ENCODE measurements around the gene KIAA1671. TPM values are rescaled to one million over a fixed set of nuclear protein-coding genes. Genes with fewer than 3 reads are reported as not detected.

The KIAA1671 gene
- total RNA-seq, 1 experiment from 2014 or later = 63.1 TPM

GRCh38 chr22:25049770-25050169 is 97.3 kb downstream of the KIAA1671 start:
- Mint-ChIP-seq H3K4me1 (ENCODE audit: low read depth, unreplicated experiment) (peaks cover 8% of the 10 kb centered on the region), H3K9me3 (ENCODE audit: low read depth, unreplicated experiment) (no peaks in the 10 kb centered on the region), H3K27me3 (ENCODE audit: unreplicated experiment) (no peaks in the 10 kb centered on the region), H3K4me3 (ENCODE audit: low read depth, unreplicated experiment) (no peak overlapping the region), H3K27ac (ENCODE audit: unreplicated experiment) (no peak overlapping the region), H3K36me3 (ENCODE audit: insufficient read depth, unreplicated experiment) (peaks cover 14% of the 10 kb centered on the region)
- no TSS peak for BruUV-seq (replicated peaks)
- CTCF ChIA-PET = interaction anchor here (0.9 kb wide), 1 partner anchor 58 kb away, joined by 3 read pairs; no protein-coding TSS in a partner anchor
- intact Hi-C loops (cut with micrococcal nuclease; ENCODE audit: unreplicated experiment) = loop anchor here (2.0 to 10.0 kb wide), 2 partner anchors 55 to 281 kb away; no protein-coding TSS in a partner anchor
- DNase-seq = no peak
- TF ChIP-seq CTCF (IDR thresholded peaks at IDR 0.05; ENCODE audit: unreplicated experiment) = no peak

GRCh38 chr22:25050566-25050965 is 98.0 kb downstream of the KIAA1671 start:
- no peaks in the 10 kb centered on the region for H3K9me3 Mint-ChIP-seq (ENCODE audit: low read depth, unreplicated experiment)
- intact Hi-C loops (cut with micrococcal nuclease; ENCODE audit: unreplicated experiment) = loop anchor here (10.0 kb wide), 1 partner anchor 56 kb away; no protein-coding TSS in a partner anchor
- TF ChIP-seq CTCF (IDR thresholded peaks at IDR 0.05; ENCODE audit: unreplicated experiment) = no peak
- H3K27ac Mint-ChIP-seq (ENCODE audit: unreplicated experiment) = no peak overlapping the region
- no TSS peak for BruUV-seq (replicated peaks)
- no peak for DNase-seq
- H3K4me3 Mint-ChIP-seq (ENCODE audit: low read depth, unreplicated experiment) = no peak overlapping the region
- H3K27me3 Mint-ChIP-seq (ENCODE audit: unreplicated experiment) = no peaks in the 10 kb centered on the region
- CTCF ChIA-PET = no interaction called here
- H3K4me1 Mint-ChIP-seq (ENCODE audit: low read depth, unreplicated experiment) = peaks cover 8% of the 10 kb centered on the region
- peaks cover 14% of the 10 kb centered on the region for H3K36me3 Mint-ChIP-seq (ENCODE audit: insufficient read depth, unreplicated experiment)

- Mint-ChIP-seq H3K36me3 (ENCODE audit: insufficient read depth, unreplicated experiment) (peaks cover 14% of the 10 kb centered on the region), H3K9me3 (ENCODE audit: low read depth, unreplicated experiment) (no peaks in the 10 kb centered on the region), H3K4me1 (ENCODE audit: low read depth, unreplicated experiment) (peaks cover 8% of the 10 kb centered on the region), H3K27ac (ENCODE audit: unreplicated experiment) (no peak overlapping the region), H3K4me3 (ENCODE audit: low read depth, unreplicated experiment) (no peak overlapping the region), H3K27me3 (ENCODE audit: unreplicated experiment) (no peaks in the 10 kb centered on the region)
- no TSS peak for BruUV-seq (replicated peaks)
- peak; percentile 40 for TF ChIP-seq CTCF (IDR thresholded peaks at IDR 0.05; ENCODE audit: unreplicated experiment)
- CTCF ChIA-PET = no interaction called here
- intact Hi-C loops (cut with micrococcal nuclease; ENCODE audit: unreplicated experiment) = loop anchor here (10.0 kb wide), 1 partner anchor 56 kb away; no protein-coding TSS in a partner anchor
- DNase-seq = no peak
Measured at GRCh38 chr22:25051073-25051472, 98.6 kb downstream of the KIAA1671 start.

GRCh38 chr22:25051983-25052710 is 99.6 kb downstream of the KIAA1671 start:
- Mint-ChIP-seq H3K4me1 (ENCODE audit: low read depth, unreplicated experiment) (peaks cover 8% of the 10 kb centered on the region), H3K27ac (ENCODE audit: unreplicated experiment) (no peak overlapping the region), H3K4me3 (ENCODE audit: low read depth, unreplicated experiment) (no peak overlapping the region), H3K27me3 (ENCODE audit: unreplicated experiment) (no peaks in the 10 kb centered on the region), H3K36me3 (ENCODE audit: insufficient read depth, unreplicated experiment) (peaks cover 14% of the 10 kb centered on the region), H3K9me3 (ENCODE audit: low read depth, unreplicated experiment) (no peaks in the 10 kb centered on the region)
- DNase-seq = no peak
- TF ChIP-seq CTCF (IDR thresholded peaks at IDR 0.05; ENCODE audit: unreplicated experiment) = no peak
- intact Hi-C loops (cut with micrococcal nuclease; ENCODE audit: unreplicated experiment) = loop anchor here (10.0 kb wide), 1 partner anchor 57 kb away; no protein-coding TSS in a partner anchor
- BruUV-seq (replicated peaks) = no TSS peak
- CTCF ChIA-PET = no interaction called here
